HG02973 (cell line): ENCODE results near the gene NYAP2.

Experiments used
- ATAC-seq: cut with Tn5 transposase; IDR thresholded peaks from one replicate; pipeline ENCODE4 v1.9.1; 2021; ENCODE audit warnings: moderate library complexity; ENCODE audit not compliant: unreplicated experiment

NYAP2 gene

GRCh38 chr2:225425284-225425683 is 25.8 kb downstream of the NYAP2 start:
- ATAC-seq, result no peak

- no peak for ATAC-seq
These were observed 28.9 kb downstream of the NYAP2 start for GRCh38 chr2:225428360-225428759.

GRCh38 chr2:225429717-225430116 is 30.2 kb downstream of the NYAP2 start:
- ATAC-seq, result no peak

GRCh38 chr2:225431105-225431863 is 31.8 kb downstream of the NYAP2 start:
- no peak for ATAC-seq

- ATAC-seq, result no peak
These were observed 34.5 kb downstream of the NYAP2 start for GRCh38 chr2:225434014-225434413.

GRCh38 chr2:225437319-225437718 is 37.8 kb downstream of the NYAP2 start:
- no peak for ATAC-seq

GRCh38 chr2:225438248-225438647 is 38.7 kb downstream of the NYAP2 start:
- ATAC-seq, result no peak

- ATAC-seq, result no peak
These were observed 53.2 kb downstream of the NYAP2 start for GRCh38 chr2:225452677-225453076.

- no peak for ATAC-seq
These were observed 54.9 kb downstream of the NYAP2 start for GRCh38 chr2:225454412-225454811.

GRCh38 chr2:225456619-225457260 is 57.2 kb downstream of the NYAP2 start:
- no peak for ATAC-seq

- ATAC-seq, result no peak
These were observed 58.0 kb downstream of the NYAP2 start for GRCh38 chr2:225457482-225457881.

- peak; percentile 49 for ATAC-seq
These were observed 59.1 kb downstream of the NYAP2 start for GRCh38 chr2:225458431-225459117.

- no peak for ATAC-seq
These were observed 62.9 kb downstream of the NYAP2 start for GRCh38 chr2:225462417-225462816.

GRCh38 chr2:225462945-225463344 is 63.4 kb downstream of the NYAP2 start:
- ATAC-seq, result no peak

- no peak for ATAC-seq
These were observed 63.9 kb downstream of the NYAP2 start for GRCh38 chr2:225463449-225463848.

- peak; percentile 76 for ATAC-seq
These were observed 65.0 kb downstream of the NYAP2 start for GRCh38 chr2:225464346-225465025.

GRCh38 chr2:225465827-225466226 is 66.3 kb downstream of the NYAP2 start:
- no peak for ATAC-seq

GRCh38 chr2:225466891-225467604 is 67.5 kb downstream of the NYAP2 start:
- ATAC-seq, result no peak

- no peak for ATAC-seq
These were observed 68.6 kb downstream of the NYAP2 start for GRCh38 chr2:225468131-225468530.

GRCh38 chr2:225471039-225471438 is 71.5 kb downstream of the NYAP2 start:
- no peak for ATAC-seq

- ATAC-seq, result no peak
These were observed 72.0 kb downstream of the NYAP2 start for GRCh38 chr2:225471482-225471881.
